SK-N-SH treated with all-trans-retinoic acid at 6 μM for 48 hours (cell line): ENCODE data around the gene SIPA1.

Experiments used
- ATAC-seq: fragments of 200-7000 bp; cut with Tn5 transposase; 3 replicates; pipeline ENCODE4 v1.9.1; 2020; ENCODE audit warnings: mild to moderate bottlenecking, moderate library complexity
- ARNTL ChIP-seq: fragments of 450-650 bp; formaldehyde crosslinking; IDR thresholded peaks from 2 replicates; pipeline ENCODE4 v1.5.0; 2020; ENCODE audit warnings: low read depth, mild to moderate bottlenecking, moderate library complexity, borderline replicate concordance
- CREB5 ChIP-seq: fragments of 250-450 bp; sonication (Bioruptor Pico); IDR thresholded peaks from 2 replicates; pipeline ENCODE4 v1.5.1; 2020; ENCODE audit warnings: low read depth, mild to moderate bottlenecking, moderate library complexity
- CSRNP3 ChIP-seq: fragments of 250-450 bp; sonication (Bioruptor Pico); IDR thresholded peaks from 2 replicates; pipeline ENCODE4 v1.5.1; 2021; ENCODE audit warnings: mild to moderate bottlenecking, moderate library complexity
- ESRRG ChIP-seq: fragments of 250-450 bp; sonication (Bioruptor Pico); IDR thresholded peaks from 2 replicates; pipeline ENCODE4 v1.6.1; 2021; ENCODE audit warnings: mild to moderate bottlenecking
- GLIS3 ChIP-seq: fragments of 250-450 bp; sonication (Bioruptor Pico); IDR thresholded peaks from 2 replicates; pipeline ENCODE4 v1.5.0; 2020; ENCODE audit warnings: mild to moderate bottlenecking, moderate library complexity
- PATZ1 ChIP-seq: fragments of 250-450 bp; sonication (Bioruptor Pico); IDR thresholded peaks from 2 replicates; pipeline ENCODE4 v1.8.0; 2020; ENCODE audit warnings: mild to moderate bottlenecking, moderate library complexity, borderline replicate concordance
- POU6F1 ChIP-seq: fragments of 250-450 bp; sonication (Bioruptor Pico); IDR thresholded peaks from 2 replicates; pipeline ENCODE4 v1.8.0; 2021; ENCODE audit warnings: low read depth, mild to moderate bottlenecking, moderate library complexity, borderline replicate concordance
- RARB ChIP-seq: fragments of 250-450 bp; sonication (Bioruptor Pico); IDR thresholded peaks from 2 replicates; pipeline ENCODE4 v1.8.0; 2021; ENCODE audit warnings: mild to moderate bottlenecking, moderate library complexity
- SNAI2 ChIP-seq: fragments of 250-450 bp; sonication (Bioruptor Pico); IDR thresholded peaks from 2 replicates; pipeline ENCODE4 v1.5.0; 2020; ENCODE audit warnings: mild to moderate bottlenecking, moderate library complexity
- TSHZ2 ChIP-seq: fragments of 250-450 bp; sonication (Bioruptor Pico); IDR thresholded peaks from 2 replicates; pipeline ENCODE4 v1.5.0; 2020; ENCODE audit warnings: mild to moderate bottlenecking, moderate library complexity
- ZC3H10 ChIP-seq: fragments of 250-450 bp; sonication (Bioruptor Pico); IDR thresholded peaks from 2 replicates; pipeline ENCODE4 v1.5.1; 2021; ENCODE audit warnings: mild to moderate bottlenecking, moderate library complexity
- ZNF565 ChIP-seq: fragments of 450-650 bp; formaldehyde crosslinking; conservative IDR thresholded peaks from 2 replicates; pipeline ENCODE4 v1.5.0; 2020; ENCODE audit warnings: low read depth, mild to moderate bottlenecking, moderate library complexity
- ZNF8 ChIP-seq: fragments of 450-650 bp; formaldehyde crosslinking; IDR thresholded peaks from 2 replicates; pipeline ENCODE4 v1.5.0; 2020; ENCODE audit warnings: mild to moderate bottlenecking, moderate library complexity

Gene SIPA1

GRCh38 chr11:65646288-65646957 lies 8.5 kb downstream of the SIPA1 start (continued):
- no peak for TF ChIP-seq TSHZ2 (CRISPR knock-in tag)
- TF ChIP-seq ZC3H10 (CRISPR knock-in tag), result no peak
- TF ChIP-seq PATZ1, result no peak
- TF ChIP-seq, all 23 proteins: peak for 0

- ATAC-seq, result peak; percentile 18; the same call in 2 of the 3 replicates
Measured at GRCh38 chr11:65646958-65647701, 9.2 kb downstream of the SIPA1 start.

More at GRCh38 chr11:65646958-65647701, 9.2 kb downstream of the SIPA1 start:
- TF ChIP-seq CSRNP3 (CRISPR knock-in tag) (no peak), GLIS3 (CRISPR knock-in tag) (no peak), ESRRG (CRISPR knock-in tag) (no peak), POU6F1 (CRISPR knock-in tag) (no peak), SNAI2 (CRISPR knock-in tag) (no peak), PATZ1 (no peak), TSHZ2 (CRISPR knock-in tag) (no peak), ZC3H10 (CRISPR knock-in tag) (no peak), ARNTL (CRISPR knock-in tag) (no peak), ZNF8 (no peak), ZNF565 (no peak), CREB5 (no peak), RARB (CRISPR knock-in tag) (no peak)
